Common myeloid progenitor, CD34-positive (primary cell): ENCODE measurements around the gene PACRG.

Experiments used
- CTCF ChIA-PET: fragments of 350-600 bp; sonication (Branson Sonifier 250); formaldehyde crosslinking; loops from one replicate; lab custom pipeline; 2021; ENCODE audit warnings: antibody characterized with exemption; lab: Charles Lee
- POLR2A ChIA-PET: fragments of 350-600 bp; sonication (Branson Sonifier 250); formaldehyde crosslinking; loops from one replicate; lab custom pipeline; 2021; ENCODE audit warnings: antibody characterized with exemption; lab: Charles Lee
- DNase-seq, 3 donors: peaks; one replicate each; pipeline versions ENCODE4 v3.0.0 to v3.0.0-alpha.2; 2013
- H3K27ac ChIP-seq, 2 experiments: 1 replicate in 1 of 2; 2 replicates in 1 of 2; pipeline ENCODE4 v1.7.0; 2013; ENCODE audit warnings: inconsistent platforms in 2 of 2, low read length in 2 of 2, mild to moderate bottlenecking in 2 of 2, low read depth in 1 of 2, moderate library complexity in 1 of 2; ENCODE audit not compliant: severe bottlenecking in 2 of 2, insufficient read depth in 1 of 2, poor library complexity in 1 of 2
- H3K27me3 ChIP-seq, 5 experiments: replicated peaks in 2 of 5; 1 replicate in 3 of 5; 2 replicates in 2 of 5; pipeline versions ENCODE4 v1.6.1 to v1.7.0; 2013; ENCODE audit warnings: low read length in 4 of 5, mild to moderate bottlenecking in 2 of 5, moderate library complexity in 2 of 5, inconsistent platforms in 1 of 5; ENCODE audit not compliant: insufficient read depth in 5 of 5, control insufficient read depth in 4 of 5
- H3K36me3 ChIP-seq, 4 experiments: 1 replicate in 2 of 4; 2 replicates in 2 of 4; pipeline versions ENCODE4 v1.6.1 to v1.7.0; 2013; ENCODE audit warnings: low read length in 3 of 4, control low read depth in 1 of 4, mild to moderate bottlenecking in 1 of 4; ENCODE audit not compliant: control insufficient read depth in 4 of 4, insufficient read depth in 4 of 4
- H3K4me1 ChIP-seq, 4 experiments: 1 replicate in 3 of 4; 2 replicates in 1 of 4; pipeline versions ENCODE4 v1.6.1 to v1.7.1; 2013; ENCODE audit warnings: low read length in 3 of 4, mild to moderate bottlenecking in 3 of 4, control low read depth in 1 of 4, inconsistent platforms in 1 of 4, moderate library complexity in 1 of 4; ENCODE audit not compliant: control insufficient read depth in 4 of 4, insufficient read depth in 4 of 4; ENCODE audit errors: control extremely low read depth in 1 of 4
- H3K4me3 ChIP-seq, 7 experiments: 1 replicate in 4 of 7; 2 replicates in 3 of 7; pipeline versions ENCODE4 v1.5.1 to v1.7.0; 2013; ENCODE audit warnings: mild to moderate bottlenecking in 7 of 7, low read length in 6 of 7, moderate library complexity in 6 of 7, inconsistent platforms in 2 of 7, low read depth in 2 of 7, control low read depth in 1 of 7; ENCODE audit not compliant: insufficient read depth in 4 of 7, control insufficient read depth in 1 of 7; ENCODE audit errors: extremely low read depth in 1 of 7
- H3K9me3 ChIP-seq, 5 experiments: 1 replicate in 4 of 5; 2 replicates in 1 of 5; pipeline versions ENCODE4 v1.6.1 to v1.7.1; 2013; ENCODE audit warnings: low read length in 4 of 5, mild to moderate bottlenecking in 2 of 5, inconsistent platforms in 1 of 5, low read depth in 1 of 5, moderate library complexity in 1 of 5; ENCODE audit not compliant: control insufficient read depth in 4 of 5, insufficient read depth in 2 of 5; ENCODE audit errors: control extremely low read depth in 1 of 5
- WGBS: methylation state at CpG from one replicate; pipeline ENCODE4 v1.1.5; 2013; ENCODE audit not compliant: insufficient coverage; 5-methylcytosine and 5-hydroxymethylcytosine counted together

PACRG gene

DNA sequence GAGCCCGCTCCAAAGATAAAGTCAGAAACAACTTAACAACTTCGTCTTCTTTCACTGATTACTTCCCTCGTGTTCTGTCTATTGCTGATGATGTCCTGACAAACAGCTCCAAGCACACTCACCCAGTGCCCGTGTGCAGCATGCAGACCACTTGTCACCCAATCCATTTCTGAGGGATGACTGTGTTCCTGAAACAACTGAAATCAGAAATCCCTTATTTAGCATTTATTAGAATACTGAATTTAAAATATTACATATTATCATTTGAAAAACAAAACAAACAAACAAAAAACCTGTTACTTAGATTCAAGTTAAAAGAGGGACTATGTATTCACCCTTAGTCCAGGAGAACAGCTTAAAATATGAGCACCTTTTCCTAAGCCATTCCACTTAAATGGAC lies 463.0 kb downstream of the PACRG start:
- 100% methylated on average over 3 of the region's 4 CpGs for WGBS

GRCh38 chr6:163191704-163192537 lies 464.1 kb downstream of the PACRG start:
- no peaks in the 10 kb centered on the region for H3K9me3 ChIP-seq
- H3K4me3 ChIP-seq, result no peak overlapping the region
- H3K27me3 ChIP-seq, result peaks cover 0 to 2% (median 0%) of the 10 kb centered on the region in 5 experiments
- no peak overlapping the region for H3K27ac ChIP-seq
- CTCF ChIA-PET, result interaction anchor here (1.0 kb wide), 1 partner anchor 10 kb away, joined by 4 read pairs; no protein-coding TSS in a partner anchor
- WGBS, result 42% methylated on average over 2 of the region's 7 CpGs
- DNase-seq, result no peak
- POLR2A ChIA-PET, result no interaction called here
- H3K36me3 ChIP-seq, result no peaks in the 10 kb centered on the region
- H3K4me1 ChIP-seq, result no peaks in the 10 kb centered on the region

More for the DNA sequence above, 463.0 kb downstream of the PACRG start:
- no peak for DNase-seq
- Histone ChIP-seq H3K36me3 (no peaks in the 10 kb centered on the region), H3K4me1 (no peaks in the 10 kb centered on the region), H3K9me3 (no peaks in the 10 kb centered on the region), H3K4me3 (no peak overlapping the region), H3K27me3 (peaks cover 0 to 2% (median 0%) of the 10 kb centered on the region in 5 experiments), H3K27ac (no peak overlapping the region)
- CTCF ChIA-PET, result interaction anchor here (1.0 kb wide), 2 partner anchors 9 to 225 kb away, joined by 3 to 4 read pairs; no protein-coding TSS in a partner anchor
- POLR2A ChIA-PET, result no interaction called here

DNA sequence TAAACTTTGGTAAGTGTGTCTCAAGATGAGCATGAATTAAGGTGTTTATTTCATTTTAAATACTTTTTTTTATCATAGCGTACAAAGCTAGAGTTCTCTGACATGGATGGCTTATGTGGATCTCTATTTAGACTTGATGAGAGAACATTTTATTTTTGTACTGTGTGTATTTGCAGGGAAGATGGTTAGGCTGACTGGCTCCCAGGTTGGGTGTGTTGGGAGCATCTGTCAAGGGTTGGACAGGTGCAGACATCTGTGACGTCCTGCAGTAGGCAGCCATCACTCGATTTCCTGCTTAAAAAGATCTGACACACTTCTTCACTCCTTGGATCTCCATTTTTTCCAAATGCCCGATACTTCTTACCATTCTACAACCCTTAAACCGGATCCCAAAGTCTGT lies 464.8 kb downstream of the PACRG start:
- no peaks in the 10 kb centered on the region for H3K36me3 ChIP-seq
- no peak overlapping the region for H3K4me3 ChIP-seq
- H3K27ac ChIP-seq, result no peak overlapping the region
- 63% methylated on average over 3 of the region's 5 CpGs for WGBS
- POLR2A ChIA-PET, result no interaction called here
- CTCF ChIA-PET, result no interaction called here
- no peaks in the 10 kb centered on the region for H3K9me3 ChIP-seq
- no peaks in the 10 kb centered on the region for H3K4me1 ChIP-seq
- DNase-seq, result no peak
- peaks cover 0 to 2% (median 0%) of the 10 kb centered on the region in 5 experiments for H3K27me3 ChIP-seq

DNA sequence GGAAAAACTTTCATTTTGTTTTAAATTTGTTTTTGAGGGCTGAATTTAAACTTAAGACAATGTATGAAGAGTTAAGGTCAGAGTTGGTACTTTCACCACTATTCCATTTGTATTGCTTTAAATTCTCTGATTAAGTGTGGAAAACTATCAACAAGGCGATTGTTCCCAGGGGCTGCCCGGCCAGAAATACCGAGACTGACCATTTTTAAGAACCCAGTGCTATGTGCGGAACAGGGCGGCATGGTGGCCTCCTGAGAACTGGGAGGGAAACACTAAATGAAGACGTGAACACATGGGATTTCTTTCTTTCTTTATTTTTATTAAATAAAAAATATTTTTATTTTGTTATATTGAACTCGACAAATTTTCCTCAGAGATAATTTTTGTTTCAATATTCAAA lies 465.6 kb downstream of the PACRG start:
- POLR2A ChIA-PET, result no interaction called here

DNA sequence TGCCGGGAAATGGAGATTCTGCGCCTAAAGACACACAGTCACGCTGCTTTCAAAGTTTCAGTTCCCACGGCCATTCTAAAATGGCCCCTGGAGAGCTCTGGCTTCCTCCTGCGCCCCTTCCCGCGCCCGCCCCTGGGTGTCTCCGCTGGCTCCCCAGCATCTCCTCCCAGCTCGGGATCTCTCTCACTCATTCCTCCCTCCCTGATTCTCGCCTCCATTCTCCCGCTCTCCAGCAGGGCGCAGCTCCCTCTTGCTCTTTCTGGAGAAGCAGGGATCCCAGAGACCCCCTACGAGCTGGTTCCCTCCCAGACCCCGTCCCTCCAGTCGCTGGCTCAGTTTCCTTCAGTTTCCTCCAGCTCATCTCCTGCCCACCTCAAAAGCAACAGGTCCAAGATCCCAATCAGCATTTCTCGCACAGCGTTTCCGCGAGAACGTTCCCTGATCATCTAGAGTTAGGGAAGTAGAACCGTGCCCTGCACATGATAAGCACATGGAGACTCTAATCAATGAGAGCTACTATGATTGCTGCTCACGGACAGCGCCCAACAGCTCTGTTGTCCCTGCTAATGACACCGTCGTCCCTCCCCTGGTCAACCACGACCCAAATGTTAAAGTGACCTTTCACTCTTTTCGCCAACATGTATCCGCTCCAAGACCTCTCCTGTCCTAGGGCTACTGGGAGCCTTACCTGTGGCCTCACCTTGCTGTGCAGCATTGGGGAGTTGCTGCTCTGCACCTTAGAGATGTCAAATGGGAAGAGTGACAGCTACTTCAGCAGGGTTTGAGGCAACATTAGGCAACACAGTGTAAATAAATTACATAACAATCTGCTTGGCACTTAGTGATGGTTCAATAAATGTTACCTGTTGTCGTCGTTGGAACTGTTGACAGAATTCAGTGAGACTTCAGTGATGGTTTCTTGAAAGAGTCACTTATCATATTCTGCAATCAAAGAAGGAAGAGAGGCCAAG lies 468.2 kb downstream of the PACRG start:
- Histone ChIP-seq H3K4me3 (no peak overlapping the region), H3K4me1 (no peaks in the 10 kb centered on the region), H3K9me3 (no peaks in the 10 kb centered on the region), H3K27ac (no peak overlapping the region), H3K27me3 (peaks cover 0 to 2% (median 0%) of the 10 kb centered on the region in 5 experiments), H3K36me3 (no peaks in the 10 kb centered on the region)
- WGBS, result 98% methylated on average over 27 of the region's 31 CpGs
- ChIA-PET POLR2A (no interaction called here), CTCF (interaction anchor here (0.7 to 1.0 kb wide), 2 partner anchors 10 to 16 kb away, joined by 3 read pairs; no protein-coding TSS in a partner anchor)
- DNase-seq, result no peak

More for the DNA sequence above, 465.6 kb downstream of the PACRG start:
- no peak overlapping the region for H3K27ac ChIP-seq
- H3K36me3 ChIP-seq, result no peaks in the 10 kb centered on the region
- no peak overlapping the region for H3K4me3 ChIP-seq
- DNase-seq, result no peak
- no CpG with 5 or more reads among the region's 7 CpGs for WGBS
- CTCF ChIA-PET, result no interaction called here
- no peaks in the 10 kb centered on the region for H3K9me3 ChIP-seq
- peaks cover 0 to 2% (median 0%) of the 10 kb centered on the region in 5 experiments for H3K27me3 ChIP-seq
- no peaks in the 10 kb centered on the region for H3K4me1 ChIP-seq

DNA sequence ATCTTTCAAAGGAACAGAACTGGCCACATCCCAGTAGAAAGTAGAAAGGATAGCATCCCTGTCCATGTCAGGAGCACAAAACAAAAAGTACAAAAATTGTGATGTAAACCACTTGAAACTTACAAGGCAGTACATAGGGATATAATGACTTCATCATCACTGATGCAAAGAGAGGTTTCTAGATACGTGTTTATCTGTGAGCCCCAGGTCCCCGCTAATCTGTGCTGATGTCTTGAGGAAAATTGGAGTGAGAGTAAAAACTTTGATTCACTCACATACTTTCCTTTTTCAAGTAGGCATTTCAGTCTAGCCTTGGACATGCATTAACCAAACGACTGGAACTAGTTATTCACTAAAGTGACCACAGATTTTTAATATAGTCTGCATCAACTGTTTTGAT lies 470.1 kb downstream of the PACRG start:
- Histone ChIP-seq H3K4me1 (no peaks in the 10 kb centered on the region), H3K4me3 (no peak overlapping the region), H3K27me3 (no peaks in the 10 kb centered on the region), H3K9me3 (no peaks in the 10 kb centered on the region), H3K36me3 (no peaks in the 10 kb centered on the region), H3K27ac (no peak overlapping the region)
- ChIA-PET POLR2A (no interaction called here), CTCF (no interaction called here)
- no peak for DNase-seq
- WGBS, result no CpG with 5 or more reads among the region's 3 CpGs
